Stimulated activated CD4-positive, alpha-beta T cell treated with anti-CD3 and anti-CD28 coated beads, Interleukin-1b, Interleukin-23, amount 100 ng/mL, for 48 hours (primary cell): ENCODE measurements around the gene PROKR1.
"Not testable (repeated sequence)": the region's sequence is repeated elsewhere in the genome, so short reads cannot be mapped to it uniquely, and the experiment has no call there.

Experiments
- DNase-seq: peaks from one replicate; pipeline ENCODE4 v3.0.0-alpha.2; 2020

Gene PROKR1

GRCh38 chr2:68659081-68659480 is 15.7 kb downstream of the PROKR1 start:
- no peak for DNase-seq

- DNase-seq, result no peak
Observed at GRCh38 chr2:68660658-68661057, 17.3 kb downstream of the PROKR1 start.

GRCh38 chr2:68662466-68662865 is 19.1 kb downstream of the PROKR1 start:
- DNase-seq, result no peak

- peak; percentile 44 for DNase-seq
Observed at GRCh38 chr2:68663371-68664156, 20.2 kb downstream of the PROKR1 start.

GRCh38 chr2:68667371-68667770 is 24.0 kb downstream of the PROKR1 start:
- no peak for DNase-seq

- DNase-seq, result no peak
Observed at GRCh38 chr2:68669651-68670050, 26.3 kb downstream of the PROKR1 start.

GRCh38 chr2:68671961-68672360 is 28.6 kb downstream of the PROKR1 start:
- no peak for DNase-seq

- no peak for DNase-seq
Observed at GRCh38 chr2:68673631-68674030, 30.3 kb downstream of the PROKR1 start.

- no peak for DNase-seq
Observed at GRCh38 chr2:68675470-68675869, 32.1 kb downstream of the PROKR1 start.

GRCh38 chr2:68677837-68678236 is 34.5 kb downstream of the PROKR1 start:
- not testable (repeated sequence) for DNase-seq

- DNase-seq, result not testable (repeated sequence)
Observed at GRCh38 chr2:68679166-68679916, 36.0 kb downstream of the PROKR1 start.

- not testable (repeated sequence) for DNase-seq
Observed at GRCh38 chr2:68679917-68680267, 36.5 kb downstream of the PROKR1 start.

GRCh38 chr2:68684197-68684596 is 40.8 kb downstream of the PROKR1 start:
- DNase-seq, result no peak

- no peak for DNase-seq
Observed at GRCh38 chr2:68686178-68686577, 42.8 kb downstream of the PROKR1 start.

GRCh38 chr2:68687018-68687417 is 43.6 kb downstream of the PROKR1 start:
- DNase-seq, result no peak

- peak; percentile 16 for DNase-seq
Observed at GRCh38 chr2:68689553-68690537, 46.5 kb downstream of the PROKR1 start.

- no peak for DNase-seq
Observed at GRCh38 chr2:68690851-68691250, 47.5 kb downstream of the PROKR1 start.

GRCh38 chr2:68692511-68692910 is 49.1 kb downstream of the PROKR1 start:
- no peak for DNase-seq

GRCh38 chr2:68693951-68694350 is 50.6 kb downstream of the PROKR1 start:
- DNase-seq, result no peak

- DNase-seq, result no peak
Observed at GRCh38 chr2:68695971-68696370, 52.6 kb downstream of the PROKR1 start.

- DNase-seq, result no peak
Observed at GRCh38 chr2:68696554-68696953, 53.2 kb downstream of the PROKR1 start.

- no peak for DNase-seq
Observed at GRCh38 chr2:68698567-68699377, 55.4 kb downstream of the PROKR1 start.
